GM12891 (cell line): Measurements from ENCODE around the gene TSR3.

Experiments used
- POLR2A ChIP-seq: IDR thresholded peaks from 2 replicates; pipeline ENCODE4 v1.6.1; 2011; ENCODE audit warnings: low read depth, low read length, control low read depth
- POLR2AphosphoS5 ChIP-seq: IDR thresholded peaks from 2 replicates; pipeline ENCODE4 v1.6.1; 2011; ENCODE audit warnings: low read depth, low read length, control low read depth
- TAF1 ChIP-seq: IDR thresholded peaks from 2 replicates; pipeline ENCODE4 v1.6.1; 2011; ENCODE audit warnings: low read depth, low read length, control low read depth

DNA sequence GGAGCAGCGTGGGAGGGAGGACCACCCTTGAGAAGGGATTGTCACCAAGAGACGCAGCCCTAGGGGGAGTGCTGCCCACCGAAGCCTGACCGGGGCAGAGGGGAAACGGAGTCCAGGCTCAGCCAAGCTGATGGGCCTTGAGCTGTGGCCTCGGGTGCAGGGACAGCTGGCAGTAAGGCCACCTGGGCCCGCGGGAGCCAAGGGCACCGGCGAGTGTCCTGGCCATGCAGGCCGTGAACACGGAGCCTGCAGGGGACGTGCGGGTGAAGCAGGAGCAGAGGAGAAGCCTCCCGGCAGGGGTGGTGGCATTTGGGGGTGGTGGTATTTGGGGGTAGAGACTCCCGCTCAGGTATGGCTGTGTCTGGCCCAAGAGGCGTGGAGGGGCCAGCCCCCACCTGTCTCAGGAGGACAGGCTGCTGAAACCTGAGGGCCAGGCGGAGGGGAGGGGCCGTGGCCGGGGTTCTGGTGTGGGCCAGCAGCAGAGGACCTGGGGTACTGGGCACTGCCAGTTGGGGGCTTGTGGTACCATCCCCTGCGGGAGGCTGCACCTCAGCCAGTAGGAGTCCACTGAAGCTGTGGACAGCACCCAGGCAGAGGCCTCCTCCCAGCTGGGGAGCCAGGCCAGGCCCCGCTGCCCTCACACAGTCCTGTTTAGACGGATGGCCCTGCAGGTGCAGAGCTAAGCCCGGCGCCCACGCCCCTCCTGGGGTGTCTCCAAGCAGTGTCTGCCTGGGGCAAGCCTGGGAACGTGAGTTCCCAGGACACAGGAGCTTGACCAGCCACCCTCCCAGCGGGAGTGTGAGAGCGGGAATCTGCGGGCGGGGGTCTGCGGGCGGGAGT lies 4.6 kb upstream of the TSR3 start:
- TF ChIP-seq POLR2A (no peak), POLR2AphosphoS5 (no peak), TAF1 (no peak)
